CD14-positive monocyte (primary cell): ENCODE measurements around the gene OXT. TPM values are rescaled to one million over a fixed set of nuclear protein-coding genes. Genes with fewer than 3 reads are reported as not detected.
"Not testable (repeated sequence)": the region's sequence is repeated elsewhere in the genome, so short reads cannot be mapped to it uniquely, and the experiment has no call there.

Source experiments
- DNase-seq, 3 donors: peaks; one replicate each; pipeline ENCODE4 v3.0.0-alpha.2; 2011 to 2022
- H2AFZ ChIP-seq: 2 replicates; pipeline ENCODE4 v1.6.0; 2012; ENCODE audit warnings: mild to moderate bottlenecking, low read depth, low read length, inconsistent platforms; ENCODE audit not compliant: insufficient read depth, poor library complexity, severe bottlenecking
- H3K27ac ChIP-seq, 2 donors: 1 replicate in 1 of 2; 2 replicates in 1 of 2; pipeline ENCODE4 v1.5.1; 2012 to 2013; ENCODE audit warnings: low read length in 2 of 2, control low read depth in 1 of 2, inconsistent platforms in 1 of 2, low read depth in 1 of 2, mild to moderate bottlenecking in 1 of 2
- H3K27me3 ChIP-seq, 2 donors: one replicate each; pipeline versions ENCODE4 v1.6.0 to v1.6.1; 2011 to 2013; ENCODE audit warnings: low read length in 2 of 2; ENCODE audit not compliant: control insufficient read depth in 2 of 2, insufficient read depth in 2 of 2
- H3K36me3 ChIP-seq, 2 donors: replicated peaks in 1 of 2; 1 replicate in 1 of 2; 2 replicates in 1 of 2; pipeline versions ENCODE4 v1.5.1 to v1.6.1; 2012 to 2013; ENCODE audit warnings: low read length in 2 of 2, control low read depth in 1 of 2, inconsistent platforms in 1 of 2, mild to moderate bottlenecking in 1 of 2; ENCODE audit not compliant: insufficient read depth in 2 of 2, control insufficient read depth in 1 of 2
- H3K4me1 ChIP-seq, 2 donors: 1 replicate in 1 of 2; 2 replicates in 1 of 2; pipeline versions ENCODE4 v1.5.1 to v1.6.1; 2012 to 2013; ENCODE audit warnings: low read length in 2 of 2, control low read depth in 1 of 2, inconsistent platforms in 1 of 2, mild to moderate bottlenecking in 1 of 2, moderate library complexity in 1 of 2; ENCODE audit not compliant: insufficient read depth in 2 of 2, control insufficient read depth in 1 of 2
- H3K4me2 ChIP-seq: replicated peaks from 2 replicates; pipeline ENCODE3; 2012; ENCODE audit warnings: low read length, moderate library complexity, mild to moderate bottlenecking; ENCODE audit not compliant: poor library complexity, severe bottlenecking; ENCODE audit errors: extremely low read depth
- H3K4me3 ChIP-seq, 3 experiments: fragments of 200-600 bp in 1 of 3; sonication (generic) in 1 of 3; replicated peaks in 1 of 3; 1 replicate in 2 of 3; 2 replicates in 1 of 3; pipeline ENCODE4 v1.5.1; 2011 to 2013; ENCODE audit warnings: low read length in 3 of 3, mild to moderate bottlenecking in 3 of 3, control low read depth in 2 of 3, low read depth in 2 of 3, inconsistent platforms in 1 of 3, moderate library complexity in 1 of 3
- H3K79me2 ChIP-seq: 2 replicates; pipeline ENCODE4 v1.6.0; 2012; ENCODE audit warnings: mild to moderate bottlenecking, control low read depth, inconsistent platforms, low read length, moderate library complexity; ENCODE audit not compliant: insufficient read depth
- H3K9ac ChIP-seq: 2 replicates; pipeline ENCODE4 v1.6.0; 2017; ENCODE audit warnings: low read length, mild to moderate bottlenecking; ENCODE audit not compliant: insufficient read depth, poor library complexity, severe bottlenecking
- H3K9me3 ChIP-seq, 2 donors: replicated peaks in 1 of 2; 1 replicate in 1 of 2; 2 replicates in 1 of 2; pipeline versions ENCODE4 v1.5.1 to v1.6.1; 2012 to 2013; ENCODE audit warnings: low read length in 2 of 2, control low read depth in 1 of 2; ENCODE audit not compliant: control insufficient read depth in 1 of 2, insufficient read depth in 1 of 2
- H4K20me1 ChIP-seq: 2 replicates; pipeline ENCODE4 v1.6.0; 2012; ENCODE audit warnings: mild to moderate bottlenecking, low read length, control low read depth, moderate library complexity; ENCODE audit not compliant: insufficient read depth
- H3K27ac Mint-ChIP-seq, 7 donors: one replicate each; pipeline ENCODE4 v1.8.0; 2020; ENCODE audit warnings: mild to moderate bottlenecking in 7 of 7, mixed read lengths in 7 of 7, moderate library complexity in 6 of 7, inconsistent platforms in 2 of 7
- H3K27me3 Mint-ChIP-seq, 3 donors: one replicate each; pipeline ENCODE4 v1.8.0; 2021 to 2022; ENCODE audit warnings: low read depth in 3 of 3, mild to moderate bottlenecking in 3 of 3, mixed read lengths in 3 of 3, moderate library complexity in 3 of 3, inconsistent platforms in 1 of 3
- H3K36me3 Mint-ChIP-seq, 2 donors: one replicate each; pipeline ENCODE4 v1.8.0; 2020; ENCODE audit warnings: mixed read lengths in 2 of 2, inconsistent platforms in 1 of 2, mild to moderate bottlenecking in 1 of 2
- H3K4me1 Mint-ChIP-seq: one replicate; pipeline ENCODE4 v1.8.0; 2020; ENCODE audit warnings: mild to moderate bottlenecking, mixed read lengths
- H3K4me3 Mint-ChIP-seq, 2 donors: one replicate each; pipeline ENCODE4 v1.8.0; 2020; ENCODE audit warnings: mild to moderate bottlenecking in 2 of 2, mixed read lengths in 2 of 2, moderate library complexity in 1 of 2
- H3K9me3 Mint-ChIP-seq, 7 donors: one replicate each; pipeline ENCODE4 v1.8.0; 2020 to 2022; ENCODE audit warnings: mixed read lengths in 7 of 7, mild to moderate bottlenecking in 6 of 7, moderate library complexity in 6 of 7, inconsistent platforms in 2 of 7
- CTCF ChIP-seq: fragments of 200-600 bp; IDR thresholded peaks from one replicate; pipeline ENCODE4 v1.8.0; 2022; ENCODE audit warnings: antibody characterized with exemption, mild to moderate bottlenecking
- WGBS: methylation state at CpG from one replicate; pipeline ENCODE4 v1.1.5; 2013; ENCODE audit warnings: missing lambda C conversion rate; ENCODE audit not compliant: insufficient coverage; 5-methylcytosine and 5-hydroxymethylcytosine counted together
- intact Hi-C, 2 donors: fragments of 100-400 bp; cut with micrococcal nuclease; formaldehyde crosslinking; loops; one replicate each; pipeline versions ENCODE4 v1.15.0 to v1.15.1; 2023
- polyA plus RNA-seq, 3 donors: library from polyadenylated mRNA; depleted of rRNA in 1 of 3; unstranded in 2 of 3; stranded (reverse) in 1 of 3; fragments of 300-500 nt in 2 of 3; fragments of >200 nt in 1 of 3; fragmentation: Illumina TruSeq in 2 of 3; gene quantifications; 1 replicate in 2 of 3; 2 replicates in 1 of 3; pipeline ENCODE4 v1.2.3, GENCODE V29; 2012 to 2021

The OXT gene
- polyA plus RNA-seq, 3 donors: not detected

DNA sequence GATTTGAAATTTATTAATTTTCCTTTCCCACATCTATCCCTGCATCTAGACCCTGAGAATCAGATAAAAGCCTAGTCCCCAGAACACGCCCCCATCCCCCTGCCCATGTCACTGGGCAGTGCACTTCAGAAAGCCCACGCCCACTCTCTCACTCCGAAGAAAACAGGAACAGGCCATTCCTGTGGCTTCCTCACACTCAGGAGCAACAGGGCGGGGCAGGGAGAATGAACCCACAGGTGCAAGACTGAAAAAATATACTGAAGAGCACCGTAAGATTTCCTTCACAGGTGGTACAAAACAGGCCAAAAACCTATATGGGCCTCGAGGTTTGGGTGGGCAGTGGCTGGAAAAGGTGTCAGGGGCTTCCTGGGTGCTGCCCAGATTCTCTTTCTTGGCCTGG lies 3.4 kb downstream of the OXT start:
- Histone ChIP-seq H3K27ac (no peak overlapping the region), H3K36me3 (no peaks in the 10 kb centered on the region), H4K20me1 (no peaks in the 10 kb centered on the region), H3K27me3 (peaks cover 11 to 51% of the 10 kb centered on the region in 2 donors), H3K4me3 (no peak overlapping the region), H3K79me2 (no peaks in the 10 kb centered on the region), H3K4me2 (no peak overlapping the region), H3K4me1 (peaks cover 26 to 34% of the 10 kb centered on the region in 2 donors), H3K9me3 (no peaks in the 10 kb centered on the region), H3K9ac (no peak overlapping the region), H2AFZ (no peak overlapping the region)
- intact Hi-C loops: no loop called here
- Mint-ChIP-seq H3K36me3 (peaks cover 0 to 5% of the 10 kb centered on the region in 2 donors), H3K9me3 (peaks cover 3 to 23% (median 14%) of the 10 kb centered on the region in 7 donors), H3K27me3 (peaks cover 43 to 74% (median 60%) of the 10 kb centered on the region in 3 donors), H3K27ac (no peak overlapping the region), H3K4me1 (peaks cover 33% of the 10 kb centered on the region), H3K4me3 (peak overlapping the region in 1 of 2 donors; percentile 66)
- no peak for TF ChIP-seq CTCF
- 6% methylated on average over 5 of the region's 6 CpGs for WGBS
- DNase-seq: no peak

DNA sequence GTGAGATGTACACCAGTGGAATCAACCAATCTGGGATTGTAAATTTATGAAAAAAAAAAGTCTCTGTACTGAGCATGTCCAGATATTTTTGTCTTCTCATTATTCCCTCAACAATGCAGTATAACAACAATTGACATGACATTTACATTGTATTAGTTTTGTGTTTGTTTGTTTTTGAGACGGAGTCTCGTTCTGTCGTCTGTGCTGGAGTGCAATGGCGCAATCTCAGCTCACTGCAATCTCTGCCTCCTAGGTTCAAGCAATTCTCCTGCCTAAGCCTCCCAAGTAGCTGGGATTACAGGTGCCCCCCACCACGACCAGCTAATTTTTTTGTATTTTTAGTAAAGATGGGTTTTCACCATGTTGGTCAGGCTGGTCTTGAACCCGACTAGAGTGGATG lies 3.9 kb downstream of the OXT start:
- DNase-seq, H3K4me2 ChIP-seq, H3K27ac ChIP-seq, H2AFZ ChIP-seq, H3K36me3 ChIP-seq, H4K20me1 ChIP-seq, intact Hi-C loops, H3K27ac Mint-ChIP-seq, H3K79me2 ChIP-seq, H3K36me3 Mint-ChIP-seq, H3K9ac ChIP-seq, H3K9me3 ChIP-seq, H3K4me3 ChIP-seq: not testable (repeated sequence)
- peaks cover 3 to 23% (median 14%) of the 10 kb centered on the region in 7 donors for H3K9me3 Mint-ChIP-seq
- peaks cover 47 to 75% (median 61%) of the 10 kb centered on the region in 3 donors for H3K27me3 Mint-ChIP-seq
- peak overlapping the region in 1 of 2 donors; percentile 55 for H3K4me3 Mint-ChIP-seq
- Histone ChIP-seq H3K27me3 (peaks cover 14 to 52% of the 10 kb centered on the region in 2 donors), H3K4me1 (peaks cover 26 to 34% of the 10 kb centered on the region in 2 donors)
- WGBS: 100% methylated on average over 1 of the region's 6 CpGs
- peaks cover 33% of the 10 kb centered on the region for H3K4me1 Mint-ChIP-seq
